Astrocyte (in vitro differentiated cells and primary cell): ENCODE results near the gene ATN1.

Experiments
- EZH2 ChIP-seq: IDR thresholded peaks from 2 replicates; pipeline ENCODE4 v1.6.1; 2012; ENCODE audit warnings: mild to moderate bottlenecking, low read length, inconsistent platforms; ENCODE audit not compliant: insufficient read depth
- TF ChIP-seq, protein P1 (sequence below): IDR thresholded peaks from 2 replicates; pipeline ENCODE4 v1.5.1; 2011; ENCODE audit warnings: low read depth, mild to moderate bottlenecking, inconsistent platforms, low read length, moderate library complexity; ENCODE audit not compliant: insufficient read depth

DNA sequence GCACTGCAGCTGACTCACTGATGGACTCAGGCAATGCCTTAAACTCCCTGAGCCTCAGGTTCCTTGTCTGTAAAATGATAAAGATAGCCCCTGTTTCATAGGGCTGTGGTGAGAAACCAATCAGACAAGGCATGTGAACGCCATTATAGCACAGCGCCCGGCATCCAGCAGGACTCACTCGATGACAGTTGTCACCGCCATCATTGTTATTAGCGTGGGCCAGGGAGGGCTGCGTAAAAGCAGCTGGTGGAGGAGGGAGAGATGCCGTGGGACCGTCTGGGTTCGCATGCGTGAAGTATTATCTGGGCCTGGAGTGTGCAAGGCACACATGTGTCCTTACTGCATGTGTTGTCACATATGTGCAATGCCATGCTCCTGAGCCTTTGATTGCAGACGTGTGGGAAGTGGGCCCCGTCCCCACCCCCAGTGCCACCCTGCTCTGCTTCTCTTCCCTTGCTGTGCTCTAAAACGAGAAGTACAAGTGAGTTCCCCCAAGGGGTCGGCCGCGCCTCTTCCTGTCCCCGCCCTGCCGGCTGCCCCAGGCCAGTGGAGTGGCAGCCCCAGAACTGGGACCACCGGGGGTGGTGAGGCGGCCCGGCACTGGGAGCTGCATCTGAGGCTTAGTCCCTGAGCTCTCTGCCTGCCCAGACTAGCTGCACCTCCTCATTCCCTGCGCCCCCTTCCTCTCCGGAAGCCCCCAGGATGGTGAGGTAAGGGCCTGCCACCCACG is 23.2 kb downstream of the ATN1 start, which contains the start of gene PTPN6:
- TF ChIP-seq, protein P1, sequence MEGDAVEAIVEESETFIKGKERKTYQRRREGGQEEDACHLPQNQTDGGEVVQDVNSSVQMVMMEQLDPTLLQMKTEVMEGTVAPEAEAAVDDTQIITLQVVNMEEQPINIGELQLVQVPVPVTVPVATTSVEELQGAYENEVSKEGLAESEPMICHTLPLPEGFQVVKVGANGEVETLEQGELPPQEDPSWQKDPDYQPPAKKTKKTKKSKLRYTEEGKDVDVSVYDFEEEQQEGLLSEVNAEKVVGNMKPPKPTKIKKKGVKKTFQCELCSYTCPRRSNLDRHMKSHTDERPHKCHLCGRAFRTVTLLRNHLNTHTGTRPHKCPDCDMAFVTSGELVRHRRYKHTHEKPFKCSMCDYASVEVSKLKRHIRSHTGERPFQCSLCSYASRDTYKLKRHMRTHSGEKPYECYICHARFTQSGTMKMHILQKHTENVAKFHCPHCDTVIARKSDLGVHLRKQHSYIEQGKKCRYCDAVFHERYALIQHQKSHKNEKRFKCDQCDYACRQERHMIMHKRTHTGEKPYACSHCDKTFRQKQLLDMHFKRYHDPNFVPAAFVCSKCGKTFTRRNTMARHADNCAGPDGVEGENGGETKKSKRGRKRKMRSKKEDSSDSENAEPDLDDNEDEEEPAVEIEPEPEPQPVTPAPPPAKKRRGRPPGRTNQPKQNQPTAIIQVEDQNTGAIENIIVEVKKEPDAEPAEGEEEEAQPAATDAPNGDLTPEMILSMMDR = no peak
- no peak for TF ChIP-seq EZH2
